Ureter (tissue), 1 donor: ENCODE results near the gene GJB5. TPM values are rescaled to one million over a fixed set of nuclear protein-coding genes. Genes with fewer than 3 reads are reported as not detected.

Experiments
- DNase-seq: peaks from one replicate; pipeline ENCODE4 v3.0.0-alpha.2; 2020; ENCODE audit warnings: low spot score
- total RNA-seq: library from RNA; stranded (reverse); gene quantifications from one replicate; pipeline ENCODE4 v1.2.4, GENCODE V29; 2023
- donor health status: DM: yes; HTN: yes; CAD: no.

The GJB5 gene
- total RNA-seq, 1 donor from 2014 or later: 8.5 TPM

GRCh38 chr1:34776911-34777310, 22.1 kb downstream of the GJB5 start:
- DNase-seq: no peak

- DNase-seq: no peak
Observed at GRCh38 chr1:34777519-34778321, 22.9 kb downstream of the GJB5 start.

GRCh38 chr1:34778381-34778780, 23.5 kb downstream of the GJB5 start:
- no peak for DNase-seq

GRCh38 chr1:34779005-34779404, 24.2 kb downstream of the GJB5 start:
- no peak for DNase-seq

GRCh38 chr1:34779526-34779925, 24.7 kb downstream of the GJB5 start:
- DNase-seq: no peak

- no peak for DNase-seq
Observed at GRCh38 chr1:34779962-34780361, 25.1 kb downstream of the GJB5 start.

GRCh38 chr1:34780528-34780927, 25.7 kb downstream of the GJB5 start:
- DNase-seq: no peak

GRCh38 chr1:34781071-34781843, 26.4 kb downstream of the GJB5 start, which contains the start of gene GJB3:
TSS of gene GJB3 (plus strand) at chr1:34781214. CDS start at chr1:34784763, 3,549 bp downstream.
- peak; percentile 62 for DNase-seq

- peak; percentile 82 for DNase-seq
Observed at GRCh38 chr1:34781844-34782391, 27.1 kb downstream of the GJB5 start.

- DNase-seq: no peak
Observed at GRCh38 chr1:34784751-34785221, 29.9 kb downstream of the GJB5 start.

- no peak for DNase-seq
Observed at GRCh38 chr1:34785231-34785874, 30.5 kb downstream of the GJB5 start.

- DNase-seq: peak; percentile 22
Observed at GRCh38 chr1:34785875-34786470, 31.1 kb downstream of the GJB5 start.

- DNase-seq: peak; percentile 74
Observed at GRCh38 chr1:34786521-34787325, 31.9 kb downstream of the GJB5 start.

- peak; percentile 17 for DNase-seq
Observed at GRCh38 chr1:34787461-34788420, 32.9 kb downstream of the GJB5 start.

GRCh38 chr1:34790985-34791384, 36.1 kb downstream of the GJB5 start:
- no peak for DNase-seq

GRCh38 chr1:34792424-34792823, 37.6 kb downstream of the GJB5 start:
- no peak for DNase-seq

GRCh38 chr1:34792868-34793727, 38.3 kb downstream of the GJB5 start, which contains the start of gene GJA4:
TSS of gene GJA4 (plus strand) at chr1:34792999. CDS start at chr1:34794214, 1,215 bp downstream.
- DNase-seq: no peak
